Body of pancreas (tissue), 4 donors: Measurements from ENCODE around the gene STARD9.

Experiments
- POLR2A ChIP-seq, 3 donors: fragments of 450-650 bp; IDR thresholded peaks; one replicate each; pipeline ENCODE4 v1.6.1; 2016; ENCODE audit warnings: antibody characterized with exemption in 3 of 3, mild to moderate bottlenecking in 2 of 3
- TF ChIP-seq, protein P1 (sequence below), 7 experiments: fragments of 450-650 bp in 4 of 7; fragments of 200-600 bp in 3 of 7; sonication (generic) in 3 of 7; IDR thresholded peaks; one replicate each; pipeline ENCODE4 v1.5.1; 2016 to 2019; ENCODE audit warnings: antibody characterized with exemption in 7 of 7

DNA sequence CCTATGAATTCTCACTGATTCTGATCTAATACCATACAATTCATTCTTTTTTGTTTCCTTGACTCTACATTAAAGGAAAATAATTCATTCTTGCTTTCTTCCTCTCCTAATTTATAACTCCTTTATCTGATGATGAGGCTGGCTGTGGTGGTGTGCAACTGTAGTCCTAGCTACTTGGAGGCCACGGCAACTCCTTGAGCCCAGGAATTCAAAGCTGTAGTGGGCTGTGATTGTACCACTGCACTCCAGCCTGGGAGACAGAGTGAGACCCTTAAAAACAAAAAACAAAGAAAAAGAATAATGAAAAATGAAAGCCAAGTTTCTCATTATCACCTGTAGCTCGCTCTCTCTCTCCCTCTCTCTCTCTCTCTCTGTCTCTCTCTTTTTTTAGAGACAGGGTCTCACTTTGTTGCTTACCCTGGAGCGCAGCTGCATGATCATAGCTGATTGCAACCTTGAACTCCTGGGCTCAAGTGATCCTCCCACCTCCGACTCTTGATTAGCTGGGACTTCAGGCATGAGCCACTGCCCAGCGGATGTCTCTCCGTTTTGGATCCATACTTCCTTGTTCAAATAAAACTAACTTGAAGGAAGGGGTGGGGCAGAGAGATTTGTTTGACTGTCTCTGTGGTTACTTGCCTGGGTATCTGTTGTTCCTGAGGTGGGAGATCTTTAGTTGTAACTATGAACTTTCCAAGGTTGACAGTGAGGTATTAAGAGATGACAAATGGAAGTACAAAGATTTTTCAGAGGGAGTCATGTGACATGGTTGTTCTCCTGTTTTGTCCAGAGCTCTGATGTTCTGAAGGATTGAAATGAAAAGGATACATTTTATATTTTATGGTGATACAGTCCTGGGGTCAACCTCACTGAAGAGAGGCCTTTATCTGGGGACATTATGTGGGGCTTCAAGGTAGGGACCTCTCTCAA lies 46.9 kb downstream of the STARD9 start:
- TF ChIP-seq POLR2A (IDR thresholded peaks at IDR 0.05): no peak
- TF ChIP-seq, protein P1, sequence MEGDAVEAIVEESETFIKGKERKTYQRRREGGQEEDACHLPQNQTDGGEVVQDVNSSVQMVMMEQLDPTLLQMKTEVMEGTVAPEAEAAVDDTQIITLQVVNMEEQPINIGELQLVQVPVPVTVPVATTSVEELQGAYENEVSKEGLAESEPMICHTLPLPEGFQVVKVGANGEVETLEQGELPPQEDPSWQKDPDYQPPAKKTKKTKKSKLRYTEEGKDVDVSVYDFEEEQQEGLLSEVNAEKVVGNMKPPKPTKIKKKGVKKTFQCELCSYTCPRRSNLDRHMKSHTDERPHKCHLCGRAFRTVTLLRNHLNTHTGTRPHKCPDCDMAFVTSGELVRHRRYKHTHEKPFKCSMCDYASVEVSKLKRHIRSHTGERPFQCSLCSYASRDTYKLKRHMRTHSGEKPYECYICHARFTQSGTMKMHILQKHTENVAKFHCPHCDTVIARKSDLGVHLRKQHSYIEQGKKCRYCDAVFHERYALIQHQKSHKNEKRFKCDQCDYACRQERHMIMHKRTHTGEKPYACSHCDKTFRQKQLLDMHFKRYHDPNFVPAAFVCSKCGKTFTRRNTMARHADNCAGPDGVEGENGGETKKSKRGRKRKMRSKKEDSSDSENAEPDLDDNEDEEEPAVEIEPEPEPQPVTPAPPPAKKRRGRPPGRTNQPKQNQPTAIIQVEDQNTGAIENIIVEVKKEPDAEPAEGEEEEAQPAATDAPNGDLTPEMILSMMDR (IDR thresholded peaks at IDR 0.05): no peak
